NT2/D1 (cell line): Measurements from ENCODE around the gene LCE2B.

Source experiments
- SUZ12 ChIP-seq: IDR thresholded peaks from 2 replicates; pipeline ENCODE4 v1.6.1; 2011; ENCODE audit not compliant: insufficient read length, insufficient read depth; ENCODE audit errors: extremely low read depth
- YY1 ChIP-seq: IDR thresholded peaks from 2 replicates; pipeline ENCODE4 v1.6.1; 2011; ENCODE audit not compliant: insufficient read length, insufficient read depth
- ZNF274 ChIP-seq: IDR thresholded peaks from 2 replicates; pipeline ENCODE4 v1.6.1; 2011; ENCODE audit warnings: mild to moderate bottlenecking, low read depth, low read length

GRCh38 chr1:152681616-152682015 lies 4.3 kb upstream of the LCE2B start:
- TF ChIP-seq YY1 (no peak), ZNF274 (no peak), SUZ12 (no peak)
